ENCODE results near the gene RNASEH2B.

DNA sequence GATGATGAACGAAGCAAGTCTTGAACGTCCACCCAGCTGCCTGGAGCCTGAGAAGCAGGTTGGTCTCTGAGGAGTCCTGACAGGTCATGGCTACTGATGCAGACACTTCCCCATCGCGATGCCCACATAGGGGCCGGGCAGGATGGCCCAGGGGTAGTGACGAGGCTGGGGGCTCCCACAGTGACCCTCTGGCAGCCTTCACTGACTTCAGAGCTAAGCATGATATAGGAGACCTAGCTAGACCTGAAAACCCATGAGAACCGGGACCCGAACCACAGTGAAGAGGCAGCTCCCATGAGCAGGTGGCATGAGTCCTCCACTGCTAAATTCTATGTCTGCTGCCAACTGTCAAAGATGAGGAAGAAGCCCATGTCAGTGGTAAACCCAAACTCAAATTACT is 91.7 kb downstream of the RNASEH2B start:
- TF ChIP-seq, protein P1, sequence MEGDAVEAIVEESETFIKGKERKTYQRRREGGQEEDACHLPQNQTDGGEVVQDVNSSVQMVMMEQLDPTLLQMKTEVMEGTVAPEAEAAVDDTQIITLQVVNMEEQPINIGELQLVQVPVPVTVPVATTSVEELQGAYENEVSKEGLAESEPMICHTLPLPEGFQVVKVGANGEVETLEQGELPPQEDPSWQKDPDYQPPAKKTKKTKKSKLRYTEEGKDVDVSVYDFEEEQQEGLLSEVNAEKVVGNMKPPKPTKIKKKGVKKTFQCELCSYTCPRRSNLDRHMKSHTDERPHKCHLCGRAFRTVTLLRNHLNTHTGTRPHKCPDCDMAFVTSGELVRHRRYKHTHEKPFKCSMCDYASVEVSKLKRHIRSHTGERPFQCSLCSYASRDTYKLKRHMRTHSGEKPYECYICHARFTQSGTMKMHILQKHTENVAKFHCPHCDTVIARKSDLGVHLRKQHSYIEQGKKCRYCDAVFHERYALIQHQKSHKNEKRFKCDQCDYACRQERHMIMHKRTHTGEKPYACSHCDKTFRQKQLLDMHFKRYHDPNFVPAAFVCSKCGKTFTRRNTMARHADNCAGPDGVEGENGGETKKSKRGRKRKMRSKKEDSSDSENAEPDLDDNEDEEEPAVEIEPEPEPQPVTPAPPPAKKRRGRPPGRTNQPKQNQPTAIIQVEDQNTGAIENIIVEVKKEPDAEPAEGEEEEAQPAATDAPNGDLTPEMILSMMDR (conservative IDR thresholded peaks at IDR 0.05; ENCODE audit: low read length) = no peak
- no peak for TF ChIP-seq EZH2phosphoT487 (IDR thresholded peaks at IDR 0.05; ENCODE audit: borderline replicate concordance)
